Liver (tissue), 9 donors: ENCODE data around the gene COL8A2. TPM values are rescaled to one million over a fixed set of nuclear protein-coding genes. Genes with fewer than 3 reads are reported as not detected.

Experiments
- DNase-seq: peaks from one replicate; pipeline ENCODE4 v3.0.0-alpha.2; 2017; ENCODE audit warnings: low spot score
- H3K27ac ChIP-seq, 2 donors: one replicate each; pipeline ENCODE4 v1.7.0; 2013; ENCODE audit warnings: inconsistent platforms in 2 of 2, low read length in 2 of 2, control low read depth in 1 of 2, low read depth in 1 of 2, mild to moderate bottlenecking in 1 of 2
- H3K27me3 ChIP-seq, 4 donors: one replicate each; pipeline versions ENCODE4 v1.6.1 to v1.7.0; 2013; ENCODE audit warnings: low read length in 3 of 4, inconsistent platforms in 1 of 4, mild to moderate bottlenecking in 1 of 4, moderate library complexity in 1 of 4; ENCODE audit not compliant: control insufficient read depth in 4 of 4, insufficient read depth in 4 of 4
- H3K36me3 ChIP-seq, 4 donors: one replicate each; pipeline versions ENCODE4 v1.6.1 to v1.7.0; 2013; ENCODE audit warnings: low read length in 3 of 4, mild to moderate bottlenecking in 3 of 4, low read depth in 1 of 4, moderate library complexity in 1 of 4; ENCODE audit not compliant: control insufficient read depth in 4 of 4, insufficient read depth in 3 of 4
- H3K4me1 ChIP-seq, 4 donors: one replicate each; pipeline versions ENCODE4 v1.6.1 to v1.7.0; 2013; ENCODE audit warnings: low read length in 3 of 4, mild to moderate bottlenecking in 3 of 4, moderate library complexity in 1 of 4; ENCODE audit not compliant: control insufficient read depth in 4 of 4, insufficient read depth in 4 of 4
- H3K4me3 ChIP-seq, 3 donors: one replicate each; pipeline versions ENCODE4 v1.6.1 to v1.7.0; 2013; ENCODE audit warnings: low read length in 3 of 3, control low read depth in 1 of 3, low read depth in 1 of 3, mild to moderate bottlenecking in 1 of 3
- H3K9ac ChIP-seq, 2 donors: one replicate each; pipeline ENCODE4 v1.7.0; 2013; ENCODE audit warnings: low read length in 2 of 2, mild to moderate bottlenecking in 2 of 2, moderate library complexity in 2 of 2, control low read depth in 1 of 2, low read depth in 1 of 2
- H3K9me3 ChIP-seq, 4 donors: one replicate each; pipeline versions ENCODE4 v1.6.1 to v1.7.0; 2013; ENCODE audit warnings: low read length in 3 of 4; ENCODE audit not compliant: control insufficient read depth in 4 of 4
- EGR1 ChIP-seq, 2 donors: IDR thresholded peaks; 2 replicates each; pipeline ENCODE4 v1.6.1; 2016 to 2018; ENCODE audit warnings: antibody characterized with exemption in 2 of 2, low read depth in 2 of 2
- FOXA1 ChIP-seq: IDR thresholded peaks from 2 replicates; pipeline ENCODE4 v1.6.1; 2016; ENCODE audit warnings: antibody characterized with exemption
- FOXA2 ChIP-seq: IDR thresholded peaks from 2 replicates; pipeline ENCODE4 v1.6.1; 2016; ENCODE audit warnings: antibody characterized with exemption
- GABPA ChIP-seq, 2 donors: IDR thresholded peaks in 1 of 2; conservative IDR thresholded peaks in 1 of 2; 2 replicates each; pipeline ENCODE4 v1.6.1; 2016; ENCODE audit warnings: antibody characterized with exemption in 2 of 2, mild to moderate bottlenecking in 1 of 2, moderate library complexity in 1 of 2
- HNF4A ChIP-seq, 2 donors: conservative IDR thresholded peaks; 2 replicates each; pipeline ENCODE4 v1.6.1; 2016; ENCODE audit warnings: antibody characterized with exemption in 2 of 2, mild to moderate bottlenecking in 2 of 2
- HNF4G ChIP-seq: IDR thresholded peaks from 2 replicates; pipeline ENCODE4 v1.6.1; 2016; ENCODE audit warnings: antibody characterized with exemption
- JUND ChIP-seq, 2 donors: IDR thresholded peaks; 2 replicates each; pipeline ENCODE4 v1.6.1; 2016; ENCODE audit warnings: antibody characterized with exemption in 2 of 2
- NR2F2 ChIP-seq: IDR thresholded peaks from 2 replicates; pipeline ENCODE4 v1.6.1; 2016; ENCODE audit warnings: antibody characterized with exemption
- RAD21 ChIP-seq, 2 donors: IDR thresholded peaks; 2 replicates each; pipeline ENCODE4 v1.6.1; 2016; ENCODE audit warnings: antibody characterized with exemption in 2 of 2, mild to moderate bottlenecking in 2 of 2
- RXRA ChIP-seq, 2 donors: IDR thresholded peaks; 2 replicates each; pipeline ENCODE4 v1.6.1; 2017 to 2018; ENCODE audit warnings: antibody characterized with exemption in 2 of 2, mild to moderate bottlenecking in 1 of 2
- SP1 ChIP-seq: IDR thresholded peaks from 2 replicates; pipeline ENCODE4 v1.6.1; 2018; ENCODE audit warnings: antibody characterized with exemption, mild to moderate bottlenecking
- TAF1 ChIP-seq: conservative IDR thresholded peaks from 2 replicates; pipeline ENCODE4 v1.6.1; 2016; ENCODE audit warnings: antibody characterized with exemption, mild to moderate bottlenecking
- YY1 ChIP-seq: IDR thresholded peaks from 2 replicates; pipeline ENCODE4 v1.6.1; 2016; ENCODE audit warnings: antibody characterized with exemption, mild to moderate bottlenecking
- WGBS: extraction: QIAGEN DNeasy Blood & Tissue Kit; methylation state at CpG from one replicate; pipeline ENCODE4 v1.1.7; 2013; 5-methylcytosine and 5-hydroxymethylcytosine counted together
- polyA plus RNA-seq, 2 donors: library from polyadenylated mRNA; stranded (reverse) in 1 of 2; unstranded in 1 of 2; fragments of 200-250 nt in 1 of 2; fragments of >200 nt in 1 of 2; fragmentation: Nextera tagmentation in 1 of 2; extraction: Ambion mirVana in 1 of 2; gene quantifications; one replicate each; pipeline versions ENCODE4 v1.2.1 to v1.2.3, GENCODE V29; 2013 to 2015
- total RNA-seq, 2 donors: library from RNA; depleted of rRNA; stranded (reverse); fragments of >200 nt; gene quantifications; one replicate each; pipeline ENCODE4 v1.2.3, GENCODE V29; 2014
- TF ChIP-seq, protein P1 (sequence below): IDR thresholded peaks from 2 replicates; pipeline ENCODE4 v1.6.1; 2016; ENCODE audit warnings: antibody characterized with exemption
- TF ChIP-seq, protein P2 (sequence below): IDR thresholded peaks from 2 replicates; pipeline ENCODE4 v1.6.1; 2016; ENCODE audit warnings: antibody characterized with exemption
- TF ChIP-seq, protein P3 (sequence below): IDR thresholded peaks from 2 replicates; pipeline ENCODE4 v1.6.1; 2016; ENCODE audit warnings: antibody characterized with exemption
- TF ChIP-seq, protein P4 (sequence below): IDR thresholded peaks from 2 replicates; pipeline ENCODE4 v1.6.1; 2016; ENCODE audit warnings: antibody characterized with exemption, mild to moderate bottlenecking
- TF ChIP-seq, protein P5 (sequence below): fragments of 150-350 bp; IDR thresholded peaks from 2 replicates; pipeline ENCODE4 v1.5.1; 2017; ENCODE audit warnings: improper control_type of control experiment, low read depth, low read length; ENCODE audit not compliant: missing input control
- donor health status: healthy.
- donor health status: healthy.
- donor health status: healthy.
- donor health status: healthy.
- donor health status: healthy.

COL8A2 gene
- total and polyA plus RNA-seq, 4 donors = 0.04 to 0.47 (median 0.35) TPM

DNA sequence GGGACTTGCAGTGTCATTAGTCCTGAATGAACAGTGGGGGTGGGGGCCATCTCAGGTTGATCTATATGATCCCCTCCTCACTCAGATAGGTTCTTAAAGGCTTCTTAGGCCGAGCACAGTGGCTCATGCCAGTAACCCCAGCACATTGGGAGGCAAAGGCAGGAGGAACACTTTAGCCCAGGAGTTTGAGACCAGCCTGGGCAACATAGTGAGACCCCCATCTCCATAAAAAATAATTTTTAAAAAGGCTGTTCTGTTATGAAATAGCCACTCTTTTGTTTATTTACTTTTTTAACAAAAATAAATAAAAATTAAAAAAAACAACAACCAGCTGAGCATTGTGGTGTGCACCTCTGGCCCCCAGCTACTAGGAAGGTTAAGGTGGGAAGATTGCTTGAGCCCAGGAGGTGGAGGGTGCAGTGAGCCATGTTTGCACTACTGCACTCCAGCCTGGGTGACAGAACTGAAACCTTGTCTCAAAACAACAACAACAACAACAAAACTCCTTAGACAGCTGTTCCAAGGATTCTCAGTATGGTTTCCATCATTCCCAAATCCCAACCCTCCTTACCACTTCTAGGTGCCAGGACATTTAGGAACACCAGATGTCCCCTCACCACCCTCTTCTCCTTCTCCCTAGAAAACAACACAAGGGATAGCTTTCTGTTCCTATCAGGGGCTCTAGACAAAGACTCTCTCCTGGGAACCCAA is 26.3 kb upstream of the COL8A2 start:
- Histone ChIP-seq H3K9ac (peak overlapping the region in 1 of 2 donors; percentile 3), H3K27ac (peak overlapping the region; percentile 49 to 69), H3K4me1 (peaks cover 3 to 46% (median 35%) of the 10 kb centered on the region in 4 donors), H3K4me3 (no peak overlapping the region), H3K27me3 (no peaks in the 10 kb centered on the region), H3K36me3 (no peaks in the 10 kb centered on the region), H3K9me3 (no peaks in the 10 kb centered on the region)
- no peak for DNase-seq
- TF ChIP-seq FOXA2 (no peak), RAD21 (IDR thresholded peaks at IDR 0.05) (peak in 1 of 2 donors; percentile 5), JUND (IDR thresholded peaks at IDR 0.05) (peak in 1 of 2 donors; percentile 3)
- WGBS = 22% methylated on average over 1 of the region's 1 CpG

DNA sequence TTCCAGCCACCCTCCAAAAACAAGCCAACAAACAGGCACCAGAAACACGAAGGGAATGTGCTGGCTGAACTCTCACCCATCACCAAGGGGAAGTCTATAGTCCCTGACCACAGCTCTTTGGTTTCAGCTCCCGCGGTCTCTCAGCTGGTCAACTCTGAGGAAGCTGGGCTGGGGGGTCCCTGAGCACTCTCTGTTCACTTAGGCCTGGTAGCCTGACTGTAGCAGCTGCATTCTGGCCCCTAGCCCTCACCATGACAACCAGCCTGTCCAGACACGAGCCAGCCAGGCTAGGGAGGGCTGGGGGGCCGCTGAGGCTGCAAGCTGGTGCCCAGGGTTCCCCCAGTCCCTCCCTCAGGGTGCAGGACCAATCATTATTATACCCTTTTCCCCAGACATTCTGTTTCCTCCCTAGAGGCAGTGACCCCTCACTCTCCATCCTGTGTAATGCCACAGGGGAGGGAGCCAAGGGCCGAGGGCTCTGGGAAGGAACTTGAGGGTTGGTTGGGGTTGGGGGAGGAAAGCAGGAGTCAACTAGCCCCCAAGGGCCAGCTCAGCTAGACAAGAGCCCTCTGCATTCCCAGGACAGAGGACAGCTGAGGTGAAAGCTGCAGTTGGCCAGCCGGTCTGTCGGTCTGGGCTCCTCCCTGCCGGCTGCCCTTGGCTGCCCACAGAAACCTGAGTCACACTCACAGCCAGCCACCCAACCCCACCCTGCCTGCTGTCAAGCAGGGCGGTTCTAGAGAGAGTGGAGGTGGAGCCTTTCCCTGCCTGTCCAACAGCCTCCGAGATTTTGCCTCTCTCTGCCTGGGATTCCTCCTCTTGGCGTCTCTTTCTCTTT is 25.5 kb upstream of the COL8A2 start:
- H3K9ac ChIP-seq = peak overlapping the region in 1 of 2 donors; percentile 26
- H3K36me3 ChIP-seq = peaks cover 0 to under 1% (median 0%) of the 10 kb centered on the region in 4 donors
- peak overlapping the region; percentile 69 to 76 for H3K27ac ChIP-seq
- H3K27me3 ChIP-seq = no peaks in the 10 kb centered on the region
- peaks cover 3 to 45% (median 35%) of the 10 kb centered on the region in 4 donors for H3K4me1 ChIP-seq
- TF ChIP-seq RAD21 (IDR thresholded peaks at IDR 0.05) = peak; percentile 57 to 72
- peak; percentile 67 for TF ChIP-seq YY1
- no peak for TF ChIP-seq HNF4G
- peak; percentile 64 to 79 for TF ChIP-seq JUND (IDR thresholded peaks at IDR 0.05)
- TF ChIP-seq, protein P1, sequence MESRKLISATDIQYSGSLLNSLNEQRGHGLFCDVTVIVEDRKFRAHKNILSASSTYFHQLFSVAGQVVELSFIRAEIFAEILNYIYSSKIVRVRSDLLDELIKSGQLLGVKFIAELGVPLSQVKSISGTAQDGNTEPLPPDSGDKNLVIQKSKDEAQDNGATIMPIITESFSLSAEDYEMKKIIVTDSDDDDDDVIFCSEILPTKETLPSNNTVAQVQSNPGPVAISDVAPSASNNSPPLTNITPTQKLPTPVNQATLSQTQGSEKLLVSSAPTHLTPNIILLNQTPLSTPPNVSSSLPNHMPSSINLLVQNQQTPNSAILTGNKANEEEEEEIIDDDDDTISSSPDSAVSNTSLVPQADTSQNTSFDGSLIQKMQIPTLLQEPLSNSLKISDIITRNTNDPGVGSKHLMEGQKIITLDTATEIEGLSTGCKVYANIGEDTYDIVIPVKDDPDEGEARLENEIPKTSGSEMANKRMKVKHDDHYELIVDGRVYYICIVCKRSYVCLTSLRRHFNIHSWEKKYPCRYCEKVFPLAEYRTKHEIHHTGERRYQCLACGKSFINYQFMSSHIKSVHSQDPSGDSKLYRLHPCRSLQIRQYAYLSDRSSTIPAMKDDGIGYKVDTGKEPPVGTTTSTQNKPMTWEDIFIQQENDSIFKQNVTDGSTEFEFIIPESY = no peak
- TF ChIP-seq, protein P2, sequence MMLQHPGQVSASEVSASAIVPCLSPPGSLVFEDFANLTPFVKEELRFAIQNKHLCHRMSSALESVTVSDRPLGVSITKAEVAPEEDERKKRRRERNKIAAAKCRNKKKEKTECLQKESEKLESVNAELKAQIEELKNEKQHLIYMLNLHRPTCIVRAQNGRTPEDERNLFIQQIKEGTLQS = no peak
- TF ChIP-seq, protein P3, sequence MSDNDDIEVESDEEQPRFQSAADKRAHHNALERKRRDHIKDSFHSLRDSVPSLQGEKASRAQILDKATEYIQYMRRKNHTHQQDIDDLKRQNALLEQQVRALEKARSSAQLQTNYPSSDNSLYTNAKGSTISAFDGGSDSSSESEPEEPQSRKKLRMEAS = no peak
- peak; percentile 16 for TF ChIP-seq FOXA2
- TF ChIP-seq, protein P4, sequence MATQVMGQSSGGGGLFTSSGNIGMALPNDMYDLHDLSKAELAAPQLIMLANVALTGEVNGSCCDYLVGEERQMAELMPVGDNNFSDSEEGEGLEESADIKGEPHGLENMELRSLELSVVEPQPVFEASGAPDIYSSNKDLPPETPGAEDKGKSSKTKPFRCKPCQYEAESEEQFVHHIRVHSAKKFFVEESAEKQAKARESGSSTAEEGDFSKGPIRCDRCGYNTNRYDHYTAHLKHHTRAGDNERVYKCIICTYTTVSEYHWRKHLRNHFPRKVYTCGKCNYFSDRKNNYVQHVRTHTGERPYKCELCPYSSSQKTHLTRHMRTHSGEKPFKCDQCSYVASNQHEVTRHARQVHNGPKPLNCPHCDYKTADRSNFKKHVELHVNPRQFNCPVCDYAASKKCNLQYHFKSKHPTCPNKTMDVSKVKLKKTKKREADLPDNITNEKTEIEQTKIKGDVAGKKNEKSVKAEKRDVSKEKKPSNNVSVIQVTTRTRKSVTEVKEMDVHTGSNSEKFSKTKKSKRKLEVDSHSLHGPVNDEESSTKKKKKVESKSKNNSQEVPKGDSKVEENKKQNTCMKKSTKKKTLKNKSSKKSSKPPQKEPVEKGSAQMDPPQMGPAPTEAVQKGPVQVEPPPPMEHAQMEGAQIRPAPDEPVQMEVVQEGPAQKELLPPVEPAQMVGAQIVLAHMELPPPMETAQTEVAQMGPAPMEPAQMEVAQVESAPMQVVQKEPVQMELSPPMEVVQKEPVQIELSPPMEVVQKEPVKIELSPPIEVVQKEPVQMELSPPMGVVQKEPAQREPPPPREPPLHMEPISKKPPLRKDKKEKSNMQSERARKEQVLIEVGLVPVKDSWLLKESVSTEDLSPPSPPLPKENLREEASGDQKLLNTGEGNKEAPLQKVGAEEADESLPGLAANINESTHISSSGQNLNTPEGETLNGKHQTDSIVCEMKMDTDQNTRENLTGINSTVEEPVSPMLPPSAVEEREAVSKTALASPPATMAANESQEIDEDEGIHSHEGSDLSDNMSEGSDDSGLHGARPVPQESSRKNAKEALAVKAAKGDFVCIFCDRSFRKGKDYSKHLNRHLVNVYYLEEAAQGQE = peak; percentile 87
- TF ChIP-seq RXRA (IDR thresholded peaks at IDR 0.05) = peak; percentile 68 to 79
- peak; percentile 30 for TF ChIP-seq NR2F2
- TF ChIP-seq GABPA (IDR thresholded peaks at IDR 0.05 in 1 of 2, conservative IDR thresholded peaks at IDR 0.05 in 1 of 2) = no peak
- TF ChIP-seq EGR1 (IDR thresholded peaks at IDR 0.05; ENCODE audit: low read depth in 2 of 2) = no peak
- TF ChIP-seq SP1 = peak; percentile 85
- TF ChIP-seq, protein P5, sequence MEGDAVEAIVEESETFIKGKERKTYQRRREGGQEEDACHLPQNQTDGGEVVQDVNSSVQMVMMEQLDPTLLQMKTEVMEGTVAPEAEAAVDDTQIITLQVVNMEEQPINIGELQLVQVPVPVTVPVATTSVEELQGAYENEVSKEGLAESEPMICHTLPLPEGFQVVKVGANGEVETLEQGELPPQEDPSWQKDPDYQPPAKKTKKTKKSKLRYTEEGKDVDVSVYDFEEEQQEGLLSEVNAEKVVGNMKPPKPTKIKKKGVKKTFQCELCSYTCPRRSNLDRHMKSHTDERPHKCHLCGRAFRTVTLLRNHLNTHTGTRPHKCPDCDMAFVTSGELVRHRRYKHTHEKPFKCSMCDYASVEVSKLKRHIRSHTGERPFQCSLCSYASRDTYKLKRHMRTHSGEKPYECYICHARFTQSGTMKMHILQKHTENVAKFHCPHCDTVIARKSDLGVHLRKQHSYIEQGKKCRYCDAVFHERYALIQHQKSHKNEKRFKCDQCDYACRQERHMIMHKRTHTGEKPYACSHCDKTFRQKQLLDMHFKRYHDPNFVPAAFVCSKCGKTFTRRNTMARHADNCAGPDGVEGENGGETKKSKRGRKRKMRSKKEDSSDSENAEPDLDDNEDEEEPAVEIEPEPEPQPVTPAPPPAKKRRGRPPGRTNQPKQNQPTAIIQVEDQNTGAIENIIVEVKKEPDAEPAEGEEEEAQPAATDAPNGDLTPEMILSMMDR = no peak
- TF ChIP-seq HNF4A (conservative IDR thresholded peaks at IDR 0.05) = peak; percentile 12 to 41
- no peak for TF ChIP-seq FOXA1
- TF ChIP-seq TAF1 = peak; percentile 61
- DNase-seq = peak; percentile 82
- 21% methylated on average over 12 of the region's 12 CpGs for WGBS
- H3K9me3 ChIP-seq = no peaks in the 10 kb centered on the region
- no peak overlapping the region for H3K4me3 ChIP-seq
